Measurements from ENCODE around the gene NLGN4Y.

NLGN4Y gene

DNA sequence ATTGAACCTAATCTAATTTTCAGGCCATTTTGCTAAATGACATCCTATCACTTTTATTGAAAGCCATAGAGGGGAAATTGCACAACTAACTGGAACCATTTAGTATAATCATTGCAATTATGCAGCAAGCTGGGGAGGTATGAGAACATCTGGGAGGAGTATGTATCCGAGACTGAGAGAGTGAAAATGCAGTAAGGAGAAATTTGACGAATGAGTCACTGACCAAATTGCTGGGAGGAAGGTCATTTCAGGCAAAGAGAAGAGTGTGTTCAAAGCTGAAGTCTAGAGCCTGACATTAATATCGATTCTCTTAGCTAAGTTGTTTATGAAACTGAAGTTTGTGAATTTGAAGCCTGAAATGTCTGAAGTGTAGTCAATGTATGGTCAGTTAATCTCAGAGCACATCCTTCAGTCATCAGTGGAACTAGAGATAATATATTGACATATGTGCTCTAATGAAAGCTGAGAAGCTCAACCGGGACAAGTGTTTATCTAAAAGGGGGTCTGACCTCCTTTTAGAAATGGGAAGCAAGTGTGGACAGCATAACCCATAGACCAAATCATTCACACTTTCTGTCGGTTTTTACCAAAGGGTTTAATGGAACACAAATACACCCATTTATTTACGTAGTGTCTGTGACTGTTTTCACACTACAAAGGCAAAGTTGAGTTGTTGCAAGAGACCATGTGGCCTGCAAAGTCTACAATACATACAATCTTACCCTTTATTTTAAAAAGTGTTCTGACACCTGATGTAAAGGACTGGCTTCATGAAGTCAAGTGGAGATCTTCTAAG, 120.0 kb downstream of the NLGN4Y start:
- Histone ChIP-seq H4K20me1 (ENCODE audit: low read depth, low read length) (no peaks in the 10 kb centered on the region), H3K79me2 (ENCODE audit: insufficient read depth, low read length) (no peaks in the 10 kb centered on the region), H3K4me3 (ENCODE audit: insufficient read depth, low read length, poor library complexity, severe bottlenecking) (no peak overlapping the region), H3K9me3 (ENCODE audit: insufficient read depth, low read length) (no peaks in the 10 kb centered on the region), H3K27me3 (ENCODE audit: low read length) (no peaks in the 10 kb centered on the region), H3K9ac (ENCODE audit: low read length) (no peak overlapping the region), H3F3A (ENCODE audit: insufficient read depth) (no peaks in the 10 kb centered on the region), H3K4me2 (ENCODE audit: low read depth, low read length, poor library complexity, severe bottlenecking) (no peak overlapping the region), H3K27ac (ENCODE audit: low read depth, low read length) (no peak overlapping the region), H3K36me3 (ENCODE audit: low read length) (no peaks in the 10 kb centered on the region), H3K9me2 (replicated peaks; ENCODE audit: insufficient read depth, low read length) (no peaks in the 10 kb centered on the region), H2AFZ (ENCODE audit: low read depth, low read length, severe bottlenecking) (no peak overlapping the region)
- no peak for TF ChIP-seq EZH2phosphoT487 (conservative IDR thresholded peaks at IDR 0.05; ENCODE audit: low read length)
- TF ChIP-seq, protein P1, sequence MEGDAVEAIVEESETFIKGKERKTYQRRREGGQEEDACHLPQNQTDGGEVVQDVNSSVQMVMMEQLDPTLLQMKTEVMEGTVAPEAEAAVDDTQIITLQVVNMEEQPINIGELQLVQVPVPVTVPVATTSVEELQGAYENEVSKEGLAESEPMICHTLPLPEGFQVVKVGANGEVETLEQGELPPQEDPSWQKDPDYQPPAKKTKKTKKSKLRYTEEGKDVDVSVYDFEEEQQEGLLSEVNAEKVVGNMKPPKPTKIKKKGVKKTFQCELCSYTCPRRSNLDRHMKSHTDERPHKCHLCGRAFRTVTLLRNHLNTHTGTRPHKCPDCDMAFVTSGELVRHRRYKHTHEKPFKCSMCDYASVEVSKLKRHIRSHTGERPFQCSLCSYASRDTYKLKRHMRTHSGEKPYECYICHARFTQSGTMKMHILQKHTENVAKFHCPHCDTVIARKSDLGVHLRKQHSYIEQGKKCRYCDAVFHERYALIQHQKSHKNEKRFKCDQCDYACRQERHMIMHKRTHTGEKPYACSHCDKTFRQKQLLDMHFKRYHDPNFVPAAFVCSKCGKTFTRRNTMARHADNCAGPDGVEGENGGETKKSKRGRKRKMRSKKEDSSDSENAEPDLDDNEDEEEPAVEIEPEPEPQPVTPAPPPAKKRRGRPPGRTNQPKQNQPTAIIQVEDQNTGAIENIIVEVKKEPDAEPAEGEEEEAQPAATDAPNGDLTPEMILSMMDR (IDR thresholded peaks at IDR 0.05; ENCODE audit: insufficient read depth, low read length, poor library complexity, severe bottlenecking), result no peak

GRCh38 chrY:14679181-14679580, 154.9 kb downstream of the NLGN4Y start:
- no peaks in the 10 kb centered on the region for H3K27me3 ChIP-seq (ENCODE audit: low read length)
- no peaks in the 10 kb centered on the region for H3K9me3 ChIP-seq (ENCODE audit: insufficient read depth, low read length)
- H2AFZ ChIP-seq (ENCODE audit: low read depth, low read length, severe bottlenecking), result no peak overlapping the region
- no peak for TF ChIP-seq EZH2phosphoT487 (conservative IDR thresholded peaks at IDR 0.05; ENCODE audit: low read length)
- TF ChIP-seq, protein P1 (IDR thresholded peaks at IDR 0.05; ENCODE audit: insufficient read depth, low read length, poor library complexity, severe bottlenecking), result no peak
- no peak overlapping the region for H3K9ac ChIP-seq (ENCODE audit: low read length)
- H3K36me3 ChIP-seq (ENCODE audit: low read length), result no peaks in the 10 kb centered on the region
- no peaks in the 10 kb centered on the region for H3F3A ChIP-seq (ENCODE audit: insufficient read depth)
- H3K9me2 ChIP-seq (replicated peaks; ENCODE audit: insufficient read depth, low read length), result no peaks in the 10 kb centered on the region
- H3K4me3 ChIP-seq (ENCODE audit: insufficient read depth, low read length, poor library complexity, severe bottlenecking), result no peak overlapping the region
- no peaks in the 10 kb centered on the region for H4K20me1 ChIP-seq (ENCODE audit: low read depth, low read length)
- no peak overlapping the region for H3K27ac ChIP-seq (ENCODE audit: low read depth, low read length)
- H3K79me2 ChIP-seq (ENCODE audit: insufficient read depth, low read length), result no peaks in the 10 kb centered on the region
- no peak overlapping the region for H3K4me2 ChIP-seq (ENCODE audit: low read depth, low read length, poor library complexity, severe bottlenecking)

DNA sequence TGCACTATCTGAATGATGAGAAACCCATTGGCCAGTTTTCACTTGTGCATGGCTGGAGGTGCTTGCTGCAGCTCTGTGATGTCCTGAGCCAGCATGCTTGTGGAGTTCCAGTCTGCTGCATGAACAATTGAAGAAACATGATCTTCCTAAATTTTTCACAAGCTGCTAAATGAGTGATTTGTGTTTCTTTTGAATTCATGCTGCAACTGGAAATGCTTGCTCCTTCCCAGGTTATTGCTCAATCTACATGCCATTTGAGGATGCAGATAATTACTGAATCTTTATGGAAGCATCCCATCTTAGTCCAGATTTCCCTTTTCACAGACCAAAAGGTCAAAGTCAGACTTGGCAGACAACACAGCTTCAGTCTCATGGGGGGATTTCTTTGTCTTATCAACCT, 170.2 kb downstream of the NLGN4Y start:
- Histone ChIP-seq H3K79me2 (ENCODE audit: insufficient read depth, low read length) (no peaks in the 10 kb centered on the region), H3K36me3 (ENCODE audit: low read length) (no peaks in the 10 kb centered on the region), H4K20me1 (ENCODE audit: low read depth, low read length) (no peaks in the 10 kb centered on the region), H3F3A (ENCODE audit: insufficient read depth) (no peaks in the 10 kb centered on the region), H2AFZ (ENCODE audit: low read depth, low read length, severe bottlenecking) (no peak overlapping the region), H3K27me3 (ENCODE audit: low read length) (no peaks in the 10 kb centered on the region), H3K27ac (ENCODE audit: low read depth, low read length) (no peak overlapping the region), H3K4me2 (ENCODE audit: low read depth, low read length, poor library complexity, severe bottlenecking) (no peak overlapping the region), H3K9me2 (replicated peaks; ENCODE audit: insufficient read depth, low read length) (no peaks in the 10 kb centered on the region), H3K9me3 (ENCODE audit: insufficient read depth, low read length) (no peaks in the 10 kb centered on the region), H3K9ac (ENCODE audit: low read length) (no peak overlapping the region), H3K4me3 (ENCODE audit: insufficient read depth, low read length, poor library complexity, severe bottlenecking) (no peak overlapping the region)
- TF ChIP-seq, protein P1 (IDR thresholded peaks at IDR 0.05; ENCODE audit: insufficient read depth, low read length, poor library complexity, severe bottlenecking), result no peak
- TF ChIP-seq EZH2phosphoT487 (conservative IDR thresholded peaks at IDR 0.05; ENCODE audit: low read length), result no peak
